HPDE6-E6E7 (cell line): ENCODE results near the gene PBRM1.

Experiments
- DNase-seq: peaks from one replicate; pipeline ENCODE4 v3.0.0; 2011; ENCODE audit warnings: missing footprints; ENCODE audit errors: extremely low spot score

The PBRM1 gene

DNA sequence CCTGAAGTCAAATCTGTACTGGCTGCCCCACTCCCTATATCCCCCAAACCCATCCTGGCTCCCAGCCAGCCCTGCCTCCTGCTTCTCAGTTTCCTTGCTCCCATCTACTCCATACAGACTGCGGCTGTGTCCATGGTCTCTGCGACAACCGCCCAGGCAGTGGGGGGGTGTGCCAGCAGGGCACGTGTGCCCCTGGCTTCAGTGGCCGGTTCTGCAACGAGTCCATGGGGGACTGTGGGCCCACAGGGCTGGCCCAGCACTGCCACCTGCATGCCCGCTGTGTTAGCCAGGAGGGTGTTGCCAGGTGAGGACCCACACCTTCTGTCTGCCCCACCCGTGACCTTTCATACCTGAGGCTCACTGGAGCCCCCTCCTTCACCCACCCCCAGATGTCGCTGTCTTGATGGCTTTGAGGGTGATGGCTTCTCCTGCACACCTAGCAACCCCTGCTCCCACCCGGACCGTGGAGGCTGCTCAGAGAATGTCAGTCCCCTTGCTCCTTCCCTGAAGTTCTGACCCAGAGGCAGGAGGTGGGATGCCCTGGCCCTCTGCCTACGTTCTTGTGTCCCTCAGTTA, 175.9 kb downstream of the PBRM1 start:
- no peak for DNase-seq

DNA sequence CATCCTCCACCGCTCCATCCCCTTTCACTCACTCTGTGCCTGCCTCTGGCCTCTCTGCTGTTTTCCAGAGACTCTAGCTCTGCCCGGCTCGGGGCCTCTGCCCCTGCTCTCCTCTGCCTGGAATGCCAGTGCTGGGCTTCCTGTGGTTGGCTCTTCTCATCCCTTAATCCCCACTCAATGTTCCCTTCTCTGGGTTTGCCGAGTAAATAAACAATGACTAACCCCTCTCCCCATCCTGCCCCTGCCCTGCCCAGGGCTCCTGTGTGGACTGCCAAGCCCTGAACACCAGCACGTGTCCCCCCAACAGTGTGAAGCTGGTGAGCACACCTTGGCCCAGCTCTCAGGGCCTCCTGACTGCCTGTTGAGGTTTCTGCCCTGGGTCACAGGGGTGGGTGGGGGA, 178.4 kb downstream of the PBRM1 start:
- peak; percentile 19 for DNase-seq

DNA sequence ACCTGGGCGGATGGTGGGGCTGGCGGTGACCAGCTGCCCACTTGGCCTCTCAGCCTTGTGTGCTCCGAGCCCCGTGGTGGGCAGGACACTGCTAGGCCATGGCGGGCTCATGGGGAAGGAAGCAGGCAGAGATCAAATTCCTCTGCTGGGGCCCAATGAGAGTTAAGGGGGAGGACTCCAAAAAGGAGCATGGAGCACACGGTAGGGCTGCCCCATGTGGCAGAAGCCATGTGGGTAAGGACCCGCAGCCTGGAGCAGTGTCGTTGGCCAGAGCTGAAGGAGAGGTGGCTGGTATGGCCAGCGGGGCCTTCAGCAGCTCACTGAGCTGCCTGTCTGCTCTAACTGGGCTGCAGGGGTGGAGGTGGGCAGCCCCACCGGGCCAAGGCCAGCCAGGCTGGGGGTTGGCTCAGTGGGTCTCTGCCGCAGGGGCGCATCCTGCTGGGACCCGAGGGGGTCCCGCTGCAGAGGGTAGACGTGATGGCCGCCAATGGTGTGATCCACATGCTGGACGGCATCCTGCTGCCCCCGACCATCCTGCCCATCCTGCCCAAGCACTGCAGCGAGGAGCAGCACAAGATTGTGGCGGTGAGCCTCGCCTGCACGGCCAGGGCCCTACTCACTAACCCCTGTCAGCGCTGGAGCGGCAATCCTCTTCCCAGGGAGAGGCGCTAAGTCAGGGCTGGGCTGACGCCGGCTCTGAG, 179.3 kb downstream of the PBRM1 start:
- DNase-seq = no peak

DNA sequence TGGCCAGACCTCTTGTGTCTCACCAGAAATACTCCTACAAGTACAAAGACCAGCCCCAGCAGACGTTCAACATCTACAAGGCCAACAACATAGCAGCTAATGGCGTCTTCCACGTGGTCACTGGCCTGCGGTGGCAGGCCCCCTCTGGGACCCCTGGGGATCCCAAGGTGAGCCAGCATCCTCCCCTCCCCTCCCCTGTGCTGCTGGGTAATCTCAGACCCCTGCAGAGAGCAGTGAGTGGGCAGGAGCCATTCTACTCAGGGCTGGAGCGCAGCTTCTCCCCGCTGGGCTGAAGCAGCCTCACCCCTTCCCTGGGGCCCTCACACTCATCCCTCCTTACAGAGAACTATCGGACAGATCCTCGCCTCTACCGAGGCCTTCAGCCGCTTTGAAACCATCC, 180.7 kb downstream of the PBRM1 start:
- DNase-seq = no peak

DNA sequence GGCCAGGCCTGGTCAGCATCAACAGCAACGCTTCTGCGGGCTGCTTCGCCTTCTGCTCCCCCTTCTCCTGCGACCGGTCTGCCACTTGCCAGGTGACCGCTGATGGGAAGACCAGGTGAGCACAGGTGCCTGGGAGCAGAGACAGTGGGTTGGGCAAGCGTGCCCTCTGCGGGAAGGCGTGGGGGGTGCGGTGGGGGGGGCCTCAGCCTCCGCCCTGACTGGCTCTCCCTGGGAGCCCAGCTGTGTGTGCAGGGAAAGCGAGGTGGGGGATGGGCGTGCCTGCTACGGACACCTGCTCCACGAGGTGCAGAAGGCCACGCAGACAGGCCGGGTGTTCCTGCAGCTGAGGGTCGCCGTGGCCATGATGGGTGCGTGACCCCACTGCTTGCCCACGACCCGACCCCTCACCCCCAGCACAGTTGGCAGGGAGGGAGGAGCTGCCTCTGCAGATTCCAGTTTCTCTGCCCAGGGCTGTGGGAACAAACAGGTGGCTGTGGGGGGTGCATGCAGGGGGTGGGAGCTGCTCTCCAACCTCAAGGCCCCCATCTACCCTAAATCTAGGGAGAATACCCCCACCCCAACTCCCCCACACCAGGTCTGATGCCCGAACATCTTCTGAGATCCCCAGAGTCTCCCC, 181.8 kb downstream of the PBRM1 start:
- no peak for DNase-seq

DNA sequence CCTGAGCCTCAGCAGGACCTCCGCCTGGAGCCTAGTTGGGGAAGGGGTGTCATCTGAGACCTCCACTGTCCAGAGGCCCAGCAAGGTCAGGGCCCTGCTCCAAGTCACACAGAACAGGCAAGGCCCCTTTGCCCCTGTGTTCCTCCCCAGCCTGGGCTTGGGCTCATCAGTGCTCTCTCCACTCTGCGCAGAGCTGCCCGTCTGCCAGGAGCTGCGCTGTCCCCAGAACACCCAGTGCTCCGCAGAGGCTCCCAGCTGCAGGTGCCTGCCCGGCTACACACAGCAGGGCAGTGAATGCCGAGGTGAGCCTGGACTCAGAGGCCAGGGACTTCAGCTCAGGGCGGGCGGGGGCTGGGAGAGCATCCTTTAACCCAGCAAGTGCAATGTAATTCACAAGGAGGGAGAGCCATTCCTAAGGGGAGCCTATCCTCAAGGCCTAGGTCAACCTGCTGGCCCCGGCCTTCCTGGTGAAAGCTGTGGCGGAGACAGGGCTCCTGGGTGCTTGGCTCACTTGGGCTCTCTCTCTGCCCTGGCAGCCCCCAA, 182.8 kb downstream of the PBRM1 start:
- no peak for DNase-seq

DNA sequence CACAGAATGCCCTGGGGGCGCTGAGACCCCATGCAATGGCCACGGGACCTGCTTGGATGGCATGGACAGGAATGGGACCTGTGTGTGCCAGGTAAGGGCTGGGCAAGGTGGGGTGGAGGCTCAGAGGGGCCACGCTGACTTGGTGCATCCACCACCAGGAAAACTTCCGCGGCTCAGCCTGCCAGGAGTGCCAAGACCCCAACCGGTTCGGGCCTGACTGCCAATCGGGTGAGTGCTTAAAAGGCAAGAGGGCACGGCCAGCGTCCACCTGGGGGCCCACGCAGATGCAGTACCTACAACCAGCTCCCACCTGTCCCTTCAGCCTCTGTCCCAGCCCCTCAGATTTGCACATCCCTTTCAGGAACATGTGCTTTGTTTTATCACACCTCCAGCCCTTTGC, 183.7 kb downstream of the PBRM1 start:
- DNase-seq = no peak

DNA sequence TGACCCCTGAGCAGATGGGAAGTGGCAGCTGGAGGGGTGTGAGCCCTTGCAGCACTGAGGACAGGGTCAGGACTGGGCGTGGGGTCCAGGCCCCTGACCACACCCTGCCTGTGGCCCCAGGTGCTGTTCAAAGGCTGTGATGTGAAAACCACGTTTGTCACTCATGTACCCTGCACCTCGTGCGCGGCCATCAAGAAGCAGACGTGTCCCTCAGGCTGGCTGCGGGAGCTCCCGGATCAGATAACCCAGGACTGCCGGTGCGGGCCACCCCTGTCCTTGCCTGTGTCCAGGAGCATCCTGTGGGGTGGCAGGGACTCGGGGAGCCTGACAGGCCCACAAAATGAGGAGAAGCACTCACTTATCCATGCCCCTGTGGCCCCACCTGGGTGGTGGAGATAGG, 184.7 kb downstream of the PBRM1 start:
- no peak for DNase-seq

DNA sequence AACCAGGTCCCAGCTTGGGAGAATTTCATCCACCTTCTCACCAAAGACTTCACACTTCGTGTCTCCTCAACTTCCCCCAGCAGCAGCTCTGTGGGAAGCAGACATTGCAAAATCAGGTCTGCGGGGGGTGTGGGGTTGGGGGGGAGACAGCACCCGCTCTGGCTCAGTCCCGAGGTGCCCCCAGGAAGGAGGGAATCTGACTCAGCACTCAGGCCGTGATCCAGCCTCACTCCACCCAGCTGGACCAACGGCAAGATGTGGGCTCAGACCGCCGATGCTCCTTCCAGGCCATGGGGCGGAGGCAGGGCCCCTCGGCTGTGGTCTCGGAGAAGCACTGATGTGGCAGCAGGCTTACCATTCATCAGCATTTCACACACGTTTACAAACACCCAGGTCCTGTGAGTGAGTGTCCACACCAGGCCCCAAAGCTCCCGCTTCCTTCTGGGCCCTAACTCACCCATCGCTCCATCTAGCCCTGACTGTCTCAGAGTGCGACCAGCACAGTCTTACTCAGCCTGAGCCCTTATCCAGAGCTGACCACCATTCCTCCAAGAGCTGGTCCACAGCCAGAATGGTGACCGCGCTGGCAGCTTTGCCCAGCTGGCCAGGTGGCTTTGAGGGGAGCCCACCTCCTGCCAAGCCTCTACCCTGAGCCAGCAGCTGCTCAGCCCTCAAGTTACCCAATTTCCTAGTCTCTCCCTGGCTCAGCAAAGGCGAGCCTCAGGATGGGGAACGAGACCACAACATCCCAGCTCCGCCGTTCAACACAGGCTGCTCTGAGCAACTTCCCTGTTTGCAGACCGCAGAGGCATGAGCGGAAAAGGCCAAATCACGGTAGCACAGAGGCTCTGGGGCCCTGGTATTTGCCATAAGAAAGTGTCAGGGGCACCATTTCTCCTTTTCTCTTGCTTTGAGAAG, 187.3 kb downstream of the PBRM1 start:
- DNase-seq = no peak

DNA sequence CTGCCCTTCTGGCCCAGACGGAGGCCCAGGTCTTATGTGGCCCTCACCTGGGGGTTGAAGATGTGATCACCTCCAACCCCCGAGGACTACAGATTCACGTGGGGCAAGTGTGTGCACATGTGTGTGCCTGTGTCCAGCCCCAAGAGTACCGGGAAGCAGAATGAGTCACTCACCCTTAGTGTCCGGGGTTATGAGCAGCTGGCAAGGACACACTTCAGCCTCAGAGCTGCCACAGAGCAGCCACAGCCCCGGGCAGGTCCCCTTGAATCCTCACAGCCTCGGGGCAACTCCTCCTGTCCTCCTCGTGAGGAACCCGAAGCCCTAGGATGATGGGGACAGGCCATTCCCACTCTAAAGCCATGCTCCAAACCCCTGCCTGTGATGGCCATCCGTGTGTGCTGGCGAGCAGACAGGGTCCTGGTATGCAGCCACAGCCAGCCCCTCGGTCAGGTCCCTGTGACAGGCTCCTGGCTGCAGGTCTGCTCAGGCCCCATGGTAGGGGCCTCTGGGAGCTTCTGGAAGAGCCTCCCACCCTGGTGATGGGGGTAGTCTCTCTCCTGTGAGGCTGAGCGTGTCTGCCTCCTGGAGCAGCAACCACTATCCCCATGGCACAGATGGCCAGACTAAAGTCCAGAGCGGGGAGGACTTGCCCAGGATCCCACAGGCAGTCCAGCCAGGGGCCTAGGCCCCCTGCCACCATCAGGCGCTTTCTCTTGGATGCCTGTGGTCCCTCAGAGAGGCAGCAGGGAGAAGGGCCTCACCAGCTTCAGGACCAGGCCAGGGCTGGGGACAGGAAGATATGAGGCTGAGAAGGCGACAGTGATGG, 189.7 kb downstream of the PBRM1 start:
- no peak for DNase-seq
